Measurements from ENCODE around the gene EFCAB9.

EFCAB9 gene

DNA sequence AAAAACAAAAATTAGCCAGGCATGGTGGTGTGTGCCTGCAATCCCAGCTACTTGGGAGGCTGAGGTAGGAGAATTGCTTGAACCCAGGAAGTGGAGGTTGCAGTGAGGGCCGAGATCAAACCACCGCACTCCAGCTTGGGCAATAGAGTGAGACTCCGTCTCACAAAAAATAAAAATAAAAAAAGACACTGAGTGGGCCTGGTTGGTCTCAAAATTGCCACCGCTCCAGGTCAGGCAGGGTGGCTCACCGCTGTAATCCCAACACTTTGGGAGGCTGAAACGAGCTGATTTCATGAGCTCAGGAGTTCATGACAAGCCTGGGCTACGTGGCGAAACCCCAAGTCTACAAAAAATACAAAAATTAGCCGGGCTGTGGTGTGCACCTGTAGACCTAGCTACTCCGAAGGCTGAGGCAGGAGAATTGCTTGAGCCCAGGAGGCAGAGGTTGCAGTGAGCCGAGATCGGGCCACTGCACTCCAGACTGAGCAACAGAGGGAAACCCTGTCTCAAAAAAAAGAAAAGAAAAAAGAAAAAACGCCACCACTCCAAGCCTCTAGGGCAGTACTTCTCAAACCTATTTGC lies 7.8 kb upstream of the EFCAB9 start:
- no CpG with 5 or more reads among the region's 13 CpGs for WGBS (ENCODE audit: extremely low coverage, insufficient coverage, low lambda C conversion rate)
- peaks cover 2% of the 10 kb centered on the region for H3K4me1 ChIP-seq (ENCODE audit: control insufficient read depth, low read depth, low read length)
- H2AK5ac ChIP-seq (ENCODE audit: low read length), result no peak overlapping the region
- no peak overlapping the region for H2BK5ac ChIP-seq (ENCODE audit: low read length)
- H3K18ac ChIP-seq (ENCODE audit: low read length), result no peak overlapping the region
- no peak overlapping the region for H3K4me3 ChIP-seq (ENCODE audit: low read length)
- peaks cover 4% of the 10 kb centered on the region for H3K79me2 ChIP-seq (ENCODE audit: control insufficient read depth, insufficient read depth, low read length)
- DNase-seq, result no peak
- H3K36me3 ChIP-seq (ENCODE audit: control insufficient read depth, insufficient read depth, low read length), result no peaks in the 10 kb centered on the region
- H3K4ac ChIP-seq (ENCODE audit: low read depth, low read length), result no peak overlapping the region
- no peak overlapping the region for H2BK15ac ChIP-seq (replicated peaks; ENCODE audit: low read depth)
- H3K79me1 ChIP-seq (ENCODE audit: low read length), result peaks cover 6% of the 10 kb centered on the region
- no peaks in the 10 kb centered on the region for H3K27me3 ChIP-seq (ENCODE audit: insufficient read depth, low read length, poor library complexity)
- H4K5ac ChIP-seq (ENCODE audit: low read length), result no peak overlapping the region
- no peak overlapping the region for H3K23ac ChIP-seq (ENCODE audit: low read length)
- no peak overlapping the region for H4K8ac ChIP-seq (ENCODE audit: low read depth, low read length)
- peak overlapping the region; percentile 83 for H3K9ac ChIP-seq (ENCODE audit: low read length)
- H3K56ac ChIP-seq (ENCODE audit: low read length), result peak overlapping the region; percentile 98
- H3K4me2 ChIP-seq (ENCODE audit: low read length), result no peak overlapping the region
- no peak overlapping the region for H2BK120ac ChIP-seq (ENCODE audit: low read depth, low read length)
- no peak overlapping the region for H3K27ac ChIP-seq (ENCODE audit: low read depth, low read length)

GRCh38 chr5:172187118-172188032 lies 6.6 kb upstream of the EFCAB9 start:
- peak; percentile 84 for DNase-seq
- Histone ChIP-seq H3K4me1 (ENCODE audit: control insufficient read depth, low read depth, low read length) (peaks cover 2% of the 10 kb centered on the region), H3K23ac (ENCODE audit: low read length) (peak overlapping the region; percentile 98), H3K18ac (ENCODE audit: low read length) (peak overlapping the region; percentile 19), H3K56ac (ENCODE audit: low read length) (peak overlapping the region; percentile 98), H2BK120ac (ENCODE audit: low read depth, low read length) (no peak overlapping the region), H3K27ac (ENCODE audit: low read depth, low read length) (peak overlapping the region; percentile 2), H3K27me3 (ENCODE audit: insufficient read depth, low read length, poor library complexity) (no peaks in the 10 kb centered on the region), H3K9ac (ENCODE audit: low read length) (peak overlapping the region; percentile 83), H4K5ac (ENCODE audit: low read length) (no peak overlapping the region), H2AK5ac (ENCODE audit: low read length) (no peak overlapping the region), H2BK5ac (ENCODE audit: low read length) (no peak overlapping the region), H4K8ac (ENCODE audit: low read depth, low read length) (no peak overlapping the region), H3K4me3 (ENCODE audit: low read length) (peak overlapping the region; percentile 92), H3K4me2 (ENCODE audit: low read length) (peak overlapping the region; percentile 97), H3K79me2 (ENCODE audit: control insufficient read depth, insufficient read depth, low read length) (peaks cover 4% of the 10 kb centered on the region), H3K36me3 (ENCODE audit: control insufficient read depth, insufficient read depth, low read length) (no peaks in the 10 kb centered on the region), H2BK15ac (replicated peaks; ENCODE audit: low read depth) (no peak overlapping the region), H3K4ac (ENCODE audit: low read depth, low read length) (peak overlapping the region; percentile 39), H3K79me1 (ENCODE audit: low read length) (peaks cover 6% of the 10 kb centered on the region)
- WGBS (ENCODE audit: extremely low coverage, insufficient coverage, low lambda C conversion rate), result no CpG with 5 or more reads among the region's 66 CpGs

DNA sequence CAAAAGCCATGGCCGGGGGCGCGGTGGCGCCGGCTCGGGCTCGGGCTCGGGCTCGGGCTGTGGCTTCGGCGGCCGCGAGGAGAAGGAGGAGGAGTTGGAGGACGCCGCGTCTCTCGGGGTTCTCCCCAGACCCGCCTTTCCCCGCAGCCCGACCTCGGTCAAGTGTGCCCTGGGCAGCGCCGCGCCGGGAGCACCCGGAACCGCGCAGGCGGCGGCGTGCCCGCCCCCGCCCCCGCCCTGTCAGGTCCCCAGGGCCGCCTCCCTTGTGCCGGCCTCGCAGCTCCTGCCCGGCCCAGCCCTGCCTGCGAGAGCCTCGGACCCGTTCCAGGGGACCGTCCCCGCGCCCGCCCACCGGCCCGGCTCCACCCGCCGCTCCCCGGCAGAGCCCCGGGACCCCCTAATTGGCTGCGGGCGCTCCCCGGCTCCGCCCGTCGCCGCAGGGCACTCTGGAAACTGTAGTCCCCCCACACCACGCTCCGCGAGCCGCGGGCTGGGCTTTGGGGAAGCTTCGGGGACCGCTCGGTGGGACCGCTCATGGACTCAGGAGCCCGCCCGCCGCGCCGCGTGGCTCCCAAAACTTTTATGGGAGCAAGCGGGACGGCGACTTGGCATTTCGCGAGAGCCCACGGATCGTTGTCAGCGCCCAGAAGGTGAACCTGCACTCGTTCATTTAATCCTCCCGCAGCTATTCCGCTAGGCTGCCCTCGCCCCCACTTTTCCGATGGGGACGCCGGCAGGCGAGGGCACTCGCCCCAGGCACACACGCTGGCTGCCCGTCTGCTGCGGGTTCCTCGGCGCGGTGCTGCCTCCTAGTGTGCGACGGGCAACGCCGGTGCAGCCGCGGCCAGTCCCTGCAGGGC lies 5.7 kb upstream of the EFCAB9 start, which contains the start of gene STK10:
Gene STK10 (minus strand): TSS at position 192 of the 860 bp plus-strand sequence. CDS start 182 bp downstream, at position 10.
- WGBS (ENCODE audit: extremely low coverage, insufficient coverage, low lambda C conversion rate), result no CpG with 5 or more reads among the region's 102 CpGs
- no peaks in the 10 kb centered on the region for H3K27me3 ChIP-seq (ENCODE audit: insufficient read depth, low read length, poor library complexity)
- H3K4me1 ChIP-seq (ENCODE audit: control insufficient read depth, low read depth, low read length), result peaks cover 2% of the 10 kb centered on the region

GRCh38 chr5:172188893-172189692 lies 4.9 kb upstream of the EFCAB9 start:
- H3K79me1 ChIP-seq (ENCODE audit: low read length), result peaks cover 6% of the 10 kb centered on the region
- DNase-seq, result peak; percentile 91
- no peak overlapping the region for H4K5ac ChIP-seq (ENCODE audit: low read length)
- no peaks in the 10 kb centered on the region for H3K27me3 ChIP-seq (ENCODE audit: insufficient read depth, low read length, poor library complexity)
- no peak overlapping the region for H3K4me3 ChIP-seq (ENCODE audit: low read length)
- peak overlapping the region; percentile 59 for H3K4me2 ChIP-seq (ENCODE audit: low read length)
- peaks cover 4% of the 10 kb centered on the region for H3K79me2 ChIP-seq (ENCODE audit: control insufficient read depth, insufficient read depth, low read length)
- H3K18ac ChIP-seq (ENCODE audit: low read length), result no peak overlapping the region
- no peak overlapping the region for H3K27ac ChIP-seq (ENCODE audit: low read depth, low read length)
- no peak overlapping the region for H4K8ac ChIP-seq (ENCODE audit: low read depth, low read length)
- peak overlapping the region; percentile 35 for H3K9ac ChIP-seq (ENCODE audit: low read length)
- H3K36me3 ChIP-seq (ENCODE audit: control insufficient read depth, insufficient read depth, low read length), result no peaks in the 10 kb centered on the region
- H2BK5ac ChIP-seq (ENCODE audit: low read length), result no peak overlapping the region
- peak overlapping the region; percentile 65 for H3K56ac ChIP-seq (ENCODE audit: low read length)
- no peak overlapping the region for H2BK120ac ChIP-seq (ENCODE audit: low read depth, low read length)
- H2AK5ac ChIP-seq (ENCODE audit: low read length), result no peak overlapping the region
- no peak overlapping the region for H3K23ac ChIP-seq (ENCODE audit: low read length)
- H3K4me1 ChIP-seq (ENCODE audit: control insufficient read depth, low read depth, low read length), result peaks cover 2% of the 10 kb centered on the region
- no peak overlapping the region for H2BK15ac ChIP-seq (replicated peaks; ENCODE audit: low read depth)
- H3K4ac ChIP-seq (ENCODE audit: low read depth, low read length), result no peak overlapping the region
- WGBS (ENCODE audit: extremely low coverage, insufficient coverage, low lambda C conversion rate), result no CpG with 5 or more reads among the region's 30 CpGs

More for the DNA sequence above, 5.7 kb upstream of the EFCAB9 start, which contains the start of gene STK10:
- Histone ChIP-seq H2BK120ac (ENCODE audit: low read depth, low read length) (no peak within 1 kb of the TSS), H2BK15ac (replicated peaks; ENCODE audit: low read depth) (no peak within 1 kb of the TSS), H3K36me3 (ENCODE audit: control insufficient read depth, insufficient read depth, low read length) (no peaks in the 10 kb centered on the region), H3K79me2 (ENCODE audit: control insufficient read depth, insufficient read depth, low read length) (peaks cover 4% of the 10 kb centered on the region), H3K23ac (ENCODE audit: low read length) (peak within 1 kb of the TSS; percentile 98), H3K4me3 (ENCODE audit: low read length) (peak within 1 kb of the TSS; percentile 92), H3K4ac (ENCODE audit: low read depth, low read length) (peak within 1 kb of the TSS; percentile 39), H2BK5ac (ENCODE audit: low read length) (no peak within 1 kb of the TSS), H3K4me2 (ENCODE audit: low read length) (peak within 1 kb of the TSS; percentile 97), H3K18ac (ENCODE audit: low read length) (peak within 1 kb of the TSS; percentile 19), H3K27ac (ENCODE audit: low read depth, low read length) (peak within 1 kb of the TSS; percentile 2), H4K5ac (ENCODE audit: low read length) (no peak within 1 kb of the TSS), H4K8ac (ENCODE audit: low read depth, low read length) (no peak within 1 kb of the TSS), H3K79me1 (ENCODE audit: low read length) (peaks cover 6% of the 10 kb centered on the region), H2AK5ac (ENCODE audit: low read length) (no peak within 1 kb of the TSS), H3K56ac (ENCODE audit: low read length) (peak within 1 kb of the TSS; percentile 98), H3K9ac (ENCODE audit: low read length) (peak within 1 kb of the TSS; percentile 83)
- DNase-seq, result peak; percentile 92

All from mesendoderm (in vitro differentiated cells).